ENCODE results near the gene NAA25. TPM values are rescaled to one million over a fixed set of nuclear protein-coding genes. Genes with fewer than 3 reads are reported as not detected.
"Not testable (repeated sequence)": the region's sequence is repeated elsewhere in the genome, so short reads cannot be mapped to it uniquely, and the experiment has no call there.

NAA25 gene
- total RNA-seq, 1 experiment from 2014 or later: 18.7 TPM

GRCh38 chr12:112126000-112126438 lies 17.4 kb upstream of the NAA25 start:
- no peak for DNase-seq (ENCODE audit: low read depth in 1 of 2, low spot score in 2 of 2)
- peak overlapping the region; percentile 56 for H3K27ac ChIP-seq
- H3K27me3 ChIP-seq (replicated peaks): no peaks in the 10 kb centered on the region
- peak overlapping the region; percentile 75 for H3K4me3 ChIP-seq
- H3K4me1 ChIP-seq (replicated peaks): peaks cover 60% of the 10 kb centered on the region
- no peaks in the 10 kb centered on the region for H3K9me3 ChIP-seq (replicated peaks)
- peaks cover 6% of the 10 kb centered on the region for H3K36me3 ChIP-seq

- Histone ChIP-seq H3K27me3 (replicated peaks) (no peaks in the 10 kb centered on the region), H3K27ac (peak within 1 kb of the TSS; percentile 56), H3K36me3 (0 out of 2 replicates have a peak, but pooled peaks cover 4% of the 10 kb centered on the region), H3K9me3 (replicated peaks) (no peaks in the 10 kb centered on the region), H3K4me1 (replicated peaks) (peaks cover 54% of the 10 kb centered on the region), H3K4me3 (peak within 1 kb of the TSS; percentile 75)
- DNase-seq (ENCODE audit: low read depth in 1 of 2, low spot score in 2 of 2): peak; percentile 96 to 97
These were observed 16.8 kb upstream of the NAA25 start, which contains the start of gene TRAFD1 for GRCh38 chr12:112125250-112125999. Gene TRAFD1 (plus strand): TSS chr12:112125560. CDS start chr12:112130523, 4,963 bp downstream.

- H3K4me3 ChIP-seq: no peak overlapping the region
These were observed 16.3 kb upstream of the NAA25 start for GRCh38 chr12:112124918-112125249.

GRCh38 chr12:112122823-112123690 lies 14.5 kb upstream of the NAA25 start:
- peak; percentile 60 to 85 for DNase-seq (ENCODE audit: low read depth in 1 of 2, low spot score in 2 of 2)
- Histone ChIP-seq H3K4me3 (0 out of 2 replicates have a peak overlapping the region, but pooled peaks have one; percentile 1), H3K9me3 (replicated peaks) (no peaks in the 10 kb centered on the region), H3K36me3 (0 out of 2 replicates have a peak, but pooled peaks cover 4% of the 10 kb centered on the region), H3K27ac (peak overlapping the region; percentile 73), H3K4me1 (replicated peaks) (peaks cover 37% of the 10 kb centered on the region), H3K27me3 (replicated peaks) (no peaks in the 10 kb centered on the region)

More at GRCh38 chr12:112124918-112125249, 16.3 kb upstream of the NAA25 start:
- H3K4me1 ChIP-seq (replicated peaks): peaks cover 51% of the 10 kb centered on the region
- no peaks in the 10 kb centered on the region for H3K9me3 ChIP-seq (replicated peaks)
- no peak overlapping the region for H3K27ac ChIP-seq
- H3K36me3 ChIP-seq: 0 out of 2 replicates have a peak, but pooled peaks cover 4% of the 10 kb centered on the region
- no peaks in the 10 kb centered on the region for H3K27me3 ChIP-seq (replicated peaks)
- DNase-seq (ENCODE audit: low read depth in 1 of 2, low spot score in 2 of 2): no peak

- 0 out of 2 replicates have a peak, but pooled peaks cover 4% of the 10 kb centered on the region for H3K36me3 ChIP-seq
- H3K27ac ChIP-seq: peak overlapping the region; percentile 73
- peaks cover 35% of the 10 kb centered on the region for H3K4me1 ChIP-seq (replicated peaks)
- no peaks in the 10 kb centered on the region for H3K9me3 ChIP-seq (replicated peaks)
- peak; percentile 47 to 65 for DNase-seq (ENCODE audit: low read depth in 1 of 2, low spot score in 2 of 2)
- H3K27me3 ChIP-seq (replicated peaks): no peaks in the 10 kb centered on the region
- H3K4me3 ChIP-seq: no peak overlapping the region
These were observed 13.4 kb upstream of the NAA25 start for GRCh38 chr12:112121780-112122565.

GRCh38 chr12:112117685-112118084 lies 9.1 kb upstream of the NAA25 start:
- no peaks in the 10 kb centered on the region for H3K36me3 ChIP-seq
- H3K4me1 ChIP-seq (replicated peaks): peaks cover 20% of the 10 kb centered on the region
- no peaks in the 10 kb centered on the region for H3K27me3 ChIP-seq (replicated peaks)
- H3K4me3 ChIP-seq: no peak overlapping the region
- DNase-seq (ENCODE audit: low read depth in 1 of 2, low spot score in 2 of 2): no peak
- no peaks in the 10 kb centered on the region for H3K9me3 ChIP-seq (replicated peaks)
- no peak overlapping the region for H3K27ac ChIP-seq

- H3K4me3 ChIP-seq: no peak overlapping the region
- no peaks in the 10 kb centered on the region for H3K36me3 ChIP-seq
- no peaks in the 10 kb centered on the region for H3K9me3 ChIP-seq (replicated peaks)
- no peak overlapping the region for H3K27ac ChIP-seq
- peaks cover 13% of the 10 kb centered on the region for H3K4me1 ChIP-seq (replicated peaks)
- H3K27me3 ChIP-seq (replicated peaks): no peaks in the 10 kb centered on the region
- no peak for DNase-seq (ENCODE audit: low read depth in 1 of 2, low spot score in 2 of 2)
These were observed 7.9 kb upstream of the NAA25 start for GRCh38 chr12:112116232-112117060.

GRCh38 chr12:112115259-112116045 lies 6.9 kb upstream of the NAA25 start:
- no peaks in the 10 kb centered on the region for H3K27me3 ChIP-seq (replicated peaks)
- H3K36me3 ChIP-seq: no peaks in the 10 kb centered on the region
- no peak for DNase-seq (ENCODE audit: low read depth in 1 of 2, low spot score in 2 of 2)
- H3K4me3 ChIP-seq: no peak overlapping the region
- no peaks in the 10 kb centered on the region for H3K9me3 ChIP-seq (replicated peaks)
- peaks cover 23% of the 10 kb centered on the region for H3K4me1 ChIP-seq (replicated peaks)
- no peak overlapping the region for H3K27ac ChIP-seq

GRCh38 chr12:112112409-112113133 lies 4.0 kb upstream of the NAA25 start:
- no peak overlapping the region for H3K4me3 ChIP-seq
- H3K4me1 ChIP-seq (replicated peaks): peaks cover 34% of the 10 kb centered on the region
- H3K27ac ChIP-seq: no peak overlapping the region
- no peaks in the 10 kb centered on the region for H3K9me3 ChIP-seq (replicated peaks)
- no peaks in the 10 kb centered on the region for H3K27me3 ChIP-seq (replicated peaks)
- no peak for DNase-seq (ENCODE audit: low read depth in 1 of 2, low spot score in 2 of 2)
- peaks cover 8% of the 10 kb centered on the region for H3K36me3 ChIP-seq

GRCh38 chr12:112111931-112112330 lies 3.3 kb upstream of the NAA25 start:
- peaks cover 8% of the 10 kb centered on the region for H3K36me3 ChIP-seq
- no peak overlapping the region for H3K27ac ChIP-seq
- no peak overlapping the region for H3K4me3 ChIP-seq
- H3K9me3 ChIP-seq (replicated peaks): no peaks in the 10 kb centered on the region
- H3K27me3 ChIP-seq (replicated peaks): no peaks in the 10 kb centered on the region
- H3K4me1 ChIP-seq (replicated peaks): peaks cover 37% of the 10 kb centered on the region
- DNase-seq (ENCODE audit: low read depth in 1 of 2, low spot score in 2 of 2): no peak

GRCh38 chr12:112110787-112111662 lies 2.4 kb upstream of the NAA25 start:
- H3K27ac ChIP-seq; DNase-seq (ENCODE audit: low read depth in 1 of 2, low spot score in 2 of 2); H3K9me3 ChIP-seq (replicated peaks); H3K27me3 ChIP-seq (replicated peaks); H3K4me3 ChIP-seq: not testable (repeated sequence)
- peaks cover 12% of the 10 kb centered on the region for H3K36me3 ChIP-seq
- H3K4me1 ChIP-seq (replicated peaks): peaks cover 40% of the 10 kb centered on the region

All from SJSA1 (cell line).